K562 (cell line): ENCODE data around the gene RNF39. TPM values are rescaled to one million over a fixed set of nuclear protein-coding genes. Genes with fewer than 3 reads are reported as not detected.

Experiments
- KDM1A ChIP-seq, 2 experiments: fragments of 450-650 bp; IDR thresholded peaks; 2 replicates each; pipeline ENCODE4 v1.6.1; 2016; ENCODE audit warnings: mild to moderate bottlenecking in 2 of 2
- KLF13 ChIP-seq: fragments of 450-650 bp; IDR thresholded peaks from 2 replicates; pipeline ENCODE4 v1.6.1; 2016; ENCODE audit warnings: missing genetic modification characterization, low read depth, mild to moderate bottlenecking, missing compliant biosample characterization, moderate library complexity, borderline replicate concordance
- KLF16 ChIP-seq: IDR thresholded peaks from 2 replicates; pipeline ENCODE4 v1.6.1; 2016; ENCODE audit warnings: antibody characterized with exemption
- SETDB1 ChIP-seq: IDR thresholded peaks from one replicate; pipeline ENCODE4 v1.6.1; 2012; ENCODE audit warnings: low read length, control low read depth, inconsistent platforms
- SOX6 ChIP-seq: fragments of 450-650 bp; IDR thresholded peaks from 2 replicates; pipeline ENCODE4 v1.6.1; 2014; ENCODE audit warnings: mild to moderate bottlenecking
- TAF1 ChIP-seq: IDR thresholded peaks from 2 replicates; pipeline ENCODE4 v1.6.1; 2011; ENCODE audit warnings: mild to moderate bottlenecking, low read length, moderate library complexity; ENCODE audit not compliant: insufficient read depth, control insufficient read depth, severe bottlenecking; ENCODE audit errors: extremely low read depth
- ZKSCAN1 ChIP-seq: fragments of 150-350 bp; IDR thresholded peaks from 2 replicates; pipeline ENCODE4 v1.6.1; 2016; ENCODE audit warnings: low read depth, low read length
- polyA plus RNA-seq, 8 experiments: library from polyadenylated mRNA; depleted of rRNA in 4 of 8; stranded (reverse) in 5 of 8; unstranded in 3 of 8; fragments of >200 nt; fragmentation: Nextera tagmentation in 2 of 8; fragmentation: Illumina TruSeq in 1 of 8; extraction: Ambion mirVana in 2 of 8; extraction: Trizol in 1 of 8; gene quantifications; 2 replicates each; pipeline versions ENCODE4 v1.2.1 to v1.2.3, GENCODE V29; 2011 to 2014; ENCODE audit warnings: inconsistent platforms in 1 of 8, missing spikeins in 1 of 8
- total RNA-seq, 7 experiments: library from RNA; depleted of rRNA in 6 of 7; stranded (reverse); fragments of >200 nt in 6 of 7; fragmentation: Illumina TruSeq in 2 of 7; extraction: Trizol in 2 of 7; gene quantifications; 2 replicates each; pipeline versions ENCODE4 v1.2.1 to v1.2.3, GENCODE V29; 2011 to 2021; ENCODE audit warnings: low replicate concordance in 1 of 7
- TF ChIP-seq, protein P1 (sequence below), 2 experiments: fragments of 450-650 bp; formaldehyde crosslinking in 1 of 2; IDR thresholded peaks; 2 replicates each; pipeline versions ENCODE4 v1.4.0 to v1.6.1; 2014 to 2020; ENCODE audit warnings: mild to moderate bottlenecking in 2 of 2, borderline replicate concordance in 1 of 2, low read depth in 1 of 2
- TF ChIP-seq, protein P2 (sequence below): fragments of 250-450 bp; sonication (Bioruptor Pico); IDR thresholded peaks from 2 replicates; pipeline ENCODE4 v1.9.0; 2021; ENCODE audit warnings: mild to moderate bottlenecking
- TF ChIP-seq, protein P3 (sequence below): fragments of 250-450 bp; sonication (Bioruptor Pico); IDR thresholded peaks from 2 replicates; pipeline ENCODE4 v1.8.0; 2021; ENCODE audit warnings: moderate library complexity, mild to moderate bottlenecking, inconsistent platforms
- TF ChIP-seq, protein P4 (sequence below): sonication (generic); formaldehyde crosslinking; IDR thresholded peaks from 2 replicates; pipeline ENCODE4 v1.8.0; 2023; ENCODE audit warnings: mild to moderate bottlenecking, missing genetic modification reagents

The RNF39 gene
- total and polyA plus RNA-seq, 9 of the 15 experiments (the other 6 are each of a cell fraction or from before 2014, with no cell fraction given), result not detected

DNA sequence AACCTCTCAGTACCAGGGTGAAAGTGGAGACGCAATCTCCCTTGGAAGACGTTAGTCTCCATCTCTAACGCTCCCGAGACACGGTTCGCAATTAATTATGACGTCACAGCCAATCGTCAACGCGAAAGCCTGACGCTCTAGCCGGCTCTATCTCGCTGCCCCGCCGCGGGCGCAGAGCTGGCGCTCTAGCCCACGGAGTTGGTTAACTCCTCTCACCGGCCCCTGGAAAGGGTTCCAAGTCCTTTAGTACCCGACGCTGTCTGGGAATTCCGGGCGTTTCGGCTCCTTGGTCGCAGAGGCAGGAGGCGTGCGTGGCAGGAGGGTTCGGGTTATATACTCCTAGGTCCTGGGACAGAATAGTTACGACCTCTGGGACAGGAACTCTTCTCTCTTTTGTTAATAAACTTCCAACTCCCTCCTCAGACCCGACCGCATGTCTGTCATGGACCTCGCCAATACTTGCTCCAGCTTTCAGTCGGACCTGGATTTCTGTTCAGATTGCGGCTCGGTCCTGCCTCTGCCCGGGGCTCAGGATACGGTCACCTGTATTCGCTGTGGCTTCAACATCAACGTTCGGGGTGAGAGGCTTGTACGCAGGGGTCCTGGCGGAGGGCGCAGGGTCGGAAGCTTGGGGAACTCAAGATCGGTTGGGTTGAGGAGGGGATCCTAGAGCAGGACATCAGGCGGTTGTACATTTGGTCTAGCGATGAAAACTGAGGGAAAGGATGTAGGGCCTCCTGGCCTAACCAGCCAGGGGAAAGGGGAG is 14.3 kb downstream of the RNF39 start, which contains the start of gene POLR1H (continued):
- TF ChIP-seq, protein P1, sequence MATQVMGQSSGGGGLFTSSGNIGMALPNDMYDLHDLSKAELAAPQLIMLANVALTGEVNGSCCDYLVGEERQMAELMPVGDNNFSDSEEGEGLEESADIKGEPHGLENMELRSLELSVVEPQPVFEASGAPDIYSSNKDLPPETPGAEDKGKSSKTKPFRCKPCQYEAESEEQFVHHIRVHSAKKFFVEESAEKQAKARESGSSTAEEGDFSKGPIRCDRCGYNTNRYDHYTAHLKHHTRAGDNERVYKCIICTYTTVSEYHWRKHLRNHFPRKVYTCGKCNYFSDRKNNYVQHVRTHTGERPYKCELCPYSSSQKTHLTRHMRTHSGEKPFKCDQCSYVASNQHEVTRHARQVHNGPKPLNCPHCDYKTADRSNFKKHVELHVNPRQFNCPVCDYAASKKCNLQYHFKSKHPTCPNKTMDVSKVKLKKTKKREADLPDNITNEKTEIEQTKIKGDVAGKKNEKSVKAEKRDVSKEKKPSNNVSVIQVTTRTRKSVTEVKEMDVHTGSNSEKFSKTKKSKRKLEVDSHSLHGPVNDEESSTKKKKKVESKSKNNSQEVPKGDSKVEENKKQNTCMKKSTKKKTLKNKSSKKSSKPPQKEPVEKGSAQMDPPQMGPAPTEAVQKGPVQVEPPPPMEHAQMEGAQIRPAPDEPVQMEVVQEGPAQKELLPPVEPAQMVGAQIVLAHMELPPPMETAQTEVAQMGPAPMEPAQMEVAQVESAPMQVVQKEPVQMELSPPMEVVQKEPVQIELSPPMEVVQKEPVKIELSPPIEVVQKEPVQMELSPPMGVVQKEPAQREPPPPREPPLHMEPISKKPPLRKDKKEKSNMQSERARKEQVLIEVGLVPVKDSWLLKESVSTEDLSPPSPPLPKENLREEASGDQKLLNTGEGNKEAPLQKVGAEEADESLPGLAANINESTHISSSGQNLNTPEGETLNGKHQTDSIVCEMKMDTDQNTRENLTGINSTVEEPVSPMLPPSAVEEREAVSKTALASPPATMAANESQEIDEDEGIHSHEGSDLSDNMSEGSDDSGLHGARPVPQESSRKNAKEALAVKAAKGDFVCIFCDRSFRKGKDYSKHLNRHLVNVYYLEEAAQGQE (IDR thresholded peaks at IDR 0.05; ENCODE audit: borderline replicate concordance), result no peak
- TF ChIP-seq, protein P1 (CRISPR knock-in tag; IDR thresholded peaks at IDR 0.05; ENCODE audit: low read depth), result peak; percentile 50; the same call in 1 of the 2 replicates
- TF ChIP-seq TAF1 (peak; percentile 98), SETDB1 (no peak), KLF13 (tag) (no peak), SOX6 (peak; percentile 74), KDM1A (IDR thresholded peaks at IDR 0.05) (no peak), KLF16 (no peak), ZKSCAN1 (peak; percentile 59; the same call in 1 of the 2 replicates)
- TF ChIP-seq, protein P2, sequence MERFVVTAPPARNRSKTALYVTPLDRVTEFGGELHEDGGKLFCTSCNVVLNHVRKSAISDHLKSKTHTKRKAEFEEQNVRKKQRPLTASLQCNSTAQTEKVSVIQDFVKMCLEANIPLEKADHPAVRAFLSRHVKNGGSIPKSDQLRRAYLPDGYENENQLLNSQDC (CRISPR knock-in tag), result peak; percentile 20
- TF ChIP-seq, protein P3, sequence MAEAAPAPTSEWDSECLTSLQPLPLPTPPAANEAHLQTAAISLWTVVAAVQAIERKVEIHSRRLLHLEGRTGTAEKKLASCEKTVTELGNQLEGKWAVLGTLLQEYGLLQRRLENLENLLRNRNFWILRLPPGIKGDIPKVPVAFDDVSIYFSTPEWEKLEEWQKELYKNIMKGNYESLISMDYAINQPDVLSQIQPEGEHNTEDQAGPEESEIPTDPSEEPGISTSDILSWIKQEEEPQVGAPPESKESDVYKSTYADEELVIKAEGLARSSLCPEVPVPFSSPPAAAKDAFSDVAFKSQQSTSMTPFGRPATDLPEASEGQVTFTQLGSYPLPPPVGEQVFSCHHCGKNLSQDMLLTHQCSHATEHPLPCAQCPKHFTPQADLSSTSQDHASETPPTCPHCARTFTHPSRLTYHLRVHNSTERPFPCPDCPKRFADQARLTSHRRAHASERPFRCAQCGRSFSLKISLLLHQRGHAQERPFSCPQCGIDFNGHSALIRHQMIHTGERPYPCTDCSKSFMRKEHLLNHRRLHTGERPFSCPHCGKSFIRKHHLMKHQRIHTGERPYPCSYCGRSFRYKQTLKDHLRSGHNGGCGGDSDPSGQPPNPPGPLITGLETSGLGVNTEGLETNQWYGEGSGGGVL (CRISPR knock-in tag), result no peak
- TF ChIP-seq, protein P4, sequence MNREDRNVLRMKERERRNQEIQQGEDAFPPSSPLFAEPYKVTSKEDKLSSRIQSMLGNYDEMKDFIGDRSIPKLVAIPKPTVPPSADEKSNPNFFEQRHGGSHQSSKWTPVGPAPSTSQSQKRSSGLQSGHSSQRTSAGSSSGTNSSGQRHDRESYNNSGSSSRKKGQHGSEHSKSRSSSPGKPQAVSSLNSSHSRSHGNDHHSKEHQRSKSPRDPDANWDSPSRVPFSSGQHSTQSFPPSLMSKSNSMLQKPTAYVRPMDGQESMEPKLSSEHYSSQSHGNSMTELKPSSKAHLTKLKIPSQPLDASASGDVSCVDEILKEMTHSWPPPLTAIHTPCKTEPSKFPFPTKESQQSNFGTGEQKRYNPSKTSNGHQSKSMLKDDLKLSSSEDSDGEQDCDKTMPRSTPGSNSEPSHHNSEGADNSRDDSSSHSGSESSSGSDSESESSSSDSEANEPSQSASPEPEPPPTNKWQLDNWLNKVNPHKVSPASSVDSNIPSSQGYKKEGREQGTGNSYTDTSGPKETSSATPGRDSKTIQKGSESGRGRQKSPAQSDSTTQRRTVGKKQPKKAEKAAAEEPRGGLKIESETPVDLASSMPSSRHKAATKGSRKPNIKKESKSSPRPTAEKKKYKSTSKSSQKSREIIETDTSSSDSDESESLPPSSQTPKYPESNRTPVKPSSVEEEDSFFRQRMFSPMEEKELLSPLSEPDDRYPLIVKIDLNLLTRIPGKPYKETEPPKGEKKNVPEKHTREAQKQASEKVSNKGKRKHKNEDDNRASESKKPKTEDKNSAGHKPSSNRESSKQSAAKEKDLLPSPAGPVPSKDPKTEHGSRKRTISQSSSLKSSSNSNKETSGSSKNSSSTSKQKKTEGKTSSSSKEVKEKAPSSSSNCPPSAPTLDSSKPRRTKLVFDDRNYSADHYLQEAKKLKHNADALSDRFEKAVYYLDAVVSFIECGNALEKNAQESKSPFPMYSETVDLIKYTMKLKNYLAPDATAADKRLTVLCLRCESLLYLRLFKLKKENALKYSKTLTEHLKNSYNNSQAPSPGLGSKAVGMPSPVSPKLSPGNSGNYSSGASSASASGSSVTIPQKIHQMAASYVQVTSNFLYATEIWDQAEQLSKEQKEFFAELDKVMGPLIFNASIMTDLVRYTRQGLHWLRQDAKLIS, result 0 out of 2 replicates have a peak, but pooled peaks have one; percentile 34
